ENCODE measurements around the gene MAGI3.
"Not testable (repeated sequence)": the region's sequence is repeated elsewhere in the genome, so short reads cannot be mapped to it uniquely, and the experiment has no call there.

MAGI3 gene

GRCh38 chr1:113692342-113692741 lies 302.0 kb downstream of the MAGI3 start:
- Histone ChIP-seq H3K4me1 (ENCODE audit: control insufficient read depth, insufficient read depth, low read length) (no peaks in the 10 kb centered on the region), H3K9me3 (ENCODE audit: control insufficient read depth, insufficient read depth, low read length) (no peaks in the 10 kb centered on the region), H3K9ac (ENCODE audit: low read depth, low read length) (no peak overlapping the region), H3K36me3 (ENCODE audit: control insufficient read depth, insufficient read depth, low read length) (peaks cover 3% of the 10 kb centered on the region), H3K27me3 (ENCODE audit: control insufficient read depth, insufficient read depth, low read length) (no peaks in the 10 kb centered on the region), H3K4me3 (ENCODE audit: low read depth, low read length) (no peak overlapping the region)

- peaks cover 3% of the 10 kb centered on the region for H3K36me3 ChIP-seq (ENCODE audit: control insufficient read depth, insufficient read depth, low read length)
- H3K9me3 ChIP-seq (ENCODE audit: control insufficient read depth, insufficient read depth, low read length), result no peaks in the 10 kb centered on the region
- no peaks in the 10 kb centered on the region for H3K27me3 ChIP-seq (ENCODE audit: control insufficient read depth, insufficient read depth, low read length)
- no peak overlapping the region for H3K9ac ChIP-seq (ENCODE audit: low read depth, low read length)
- no peaks in the 10 kb centered on the region for H3K4me1 ChIP-seq (ENCODE audit: control insufficient read depth, insufficient read depth, low read length)
- no peak overlapping the region for H3K4me3 ChIP-seq (ENCODE audit: low read depth, low read length)
Observed at GRCh38 chr1:113692824-113693431, 302.6 kb downstream of the MAGI3 start.

GRCh38 chr1:113694910-113695309 lies 304.6 kb downstream of the MAGI3 start:
- H3K36me3 ChIP-seq (ENCODE audit: control insufficient read depth, insufficient read depth, low read length), result no peaks in the 10 kb centered on the region
- H3K9me3 ChIP-seq (ENCODE audit: control insufficient read depth, insufficient read depth, low read length), result no peaks in the 10 kb centered on the region
- H3K4me3 ChIP-seq (ENCODE audit: low read depth, low read length), result no peak overlapping the region
- no peaks in the 10 kb centered on the region for H3K4me1 ChIP-seq (ENCODE audit: control insufficient read depth, insufficient read depth, low read length)
- no peaks in the 10 kb centered on the region for H3K27me3 ChIP-seq (ENCODE audit: control insufficient read depth, insufficient read depth, low read length)
- no peak overlapping the region for H3K9ac ChIP-seq (ENCODE audit: low read depth, low read length)

GRCh38 chr1:113701429-113701828 lies 311.1 kb downstream of the MAGI3 start:
- Histone ChIP-seq H3K9me3 (ENCODE audit: control insufficient read depth, insufficient read depth, low read length) (no peaks in the 10 kb centered on the region), H3K4me3 (ENCODE audit: low read depth, low read length) (no peak overlapping the region), H3K4me1 (ENCODE audit: control insufficient read depth, insufficient read depth, low read length) (peaks cover 4% of the 10 kb centered on the region), H3K27me3 (ENCODE audit: control insufficient read depth, insufficient read depth, low read length) (no peaks in the 10 kb centered on the region), H3K9ac (ENCODE audit: low read depth, low read length) (no peak overlapping the region), H3K36me3 (ENCODE audit: control insufficient read depth, insufficient read depth, low read length) (no peaks in the 10 kb centered on the region)

- Histone ChIP-seq H3K36me3 (ENCODE audit: control insufficient read depth, insufficient read depth, low read length) (peaks cover 8% of the 10 kb centered on the region), H3K27me3 (ENCODE audit: control insufficient read depth, insufficient read depth, low read length) (no peaks in the 10 kb centered on the region), H3K9ac (ENCODE audit: low read depth, low read length) (no peak overlapping the region), H3K9me3 (ENCODE audit: control insufficient read depth, insufficient read depth, low read length) (no peaks in the 10 kb centered on the region), H3K4me3 (ENCODE audit: low read depth, low read length) (no peak overlapping the region), H3K4me1 (ENCODE audit: control insufficient read depth, insufficient read depth, low read length) (no peaks in the 10 kb centered on the region)
Observed at GRCh38 chr1:113714606-113715269, 324.4 kb downstream of the MAGI3 start.

GRCh38 chr1:113717506-113717905 lies 327.2 kb downstream of the MAGI3 start:
- H3K27me3 ChIP-seq (ENCODE audit: control insufficient read depth, insufficient read depth, low read length); H3K9ac ChIP-seq (ENCODE audit: low read depth, low read length); H3K4me3 ChIP-seq (ENCODE audit: low read depth, low read length); H3K36me3 ChIP-seq (ENCODE audit: control insufficient read depth, insufficient read depth, low read length); H3K9me3 ChIP-seq (ENCODE audit: control insufficient read depth, insufficient read depth, low read length); H3K4me1 ChIP-seq (ENCODE audit: control insufficient read depth, insufficient read depth, low read length): not testable (repeated sequence)

- not testable (repeated sequence) for H3K27me3 ChIP-seq (ENCODE audit: control insufficient read depth, insufficient read depth, low read length); H3K4me3 ChIP-seq (ENCODE audit: low read depth, low read length); H3K4me1 ChIP-seq (ENCODE audit: control insufficient read depth, insufficient read depth, low read length); H3K9ac ChIP-seq (ENCODE audit: low read depth, low read length); H3K9me3 ChIP-seq (ENCODE audit: control insufficient read depth, insufficient read depth, low read length); H3K36me3 ChIP-seq (ENCODE audit: control insufficient read depth, insufficient read depth, low read length)
Observed at GRCh38 chr1:113718621-113719020, 328.3 kb downstream of the MAGI3 start.

GRCh38 chr1:113721010-113721409 lies 330.7 kb downstream of the MAGI3 start:
- Histone ChIP-seq H3K27me3 (ENCODE audit: control insufficient read depth, insufficient read depth, low read length) (no peaks in the 10 kb centered on the region), H3K4me1 (ENCODE audit: control insufficient read depth, insufficient read depth, low read length) (no peaks in the 10 kb centered on the region), H3K9ac (ENCODE audit: low read depth, low read length) (no peak overlapping the region), H3K9me3 (ENCODE audit: control insufficient read depth, insufficient read depth, low read length) (peaks cover 5% of the 10 kb centered on the region), H3K36me3 (ENCODE audit: control insufficient read depth, insufficient read depth, low read length) (peaks cover 8% of the 10 kb centered on the region), H3K4me3 (ENCODE audit: low read depth, low read length) (no peak overlapping the region)

- H3K9ac ChIP-seq (ENCODE audit: low read depth, low read length), result no peak overlapping the region
- H3K36me3 ChIP-seq (ENCODE audit: control insufficient read depth, insufficient read depth, low read length), result no peaks in the 10 kb centered on the region
- H3K4me1 ChIP-seq (ENCODE audit: control insufficient read depth, insufficient read depth, low read length), result no peaks in the 10 kb centered on the region
- no peaks in the 10 kb centered on the region for H3K27me3 ChIP-seq (ENCODE audit: control insufficient read depth, insufficient read depth, low read length)
- H3K4me3 ChIP-seq (ENCODE audit: low read depth, low read length), result no peak overlapping the region
- H3K9me3 ChIP-seq (ENCODE audit: control insufficient read depth, insufficient read depth, low read length), result no peaks in the 10 kb centered on the region
Observed at GRCh38 chr1:113732802-113733201, 342.5 kb downstream of the MAGI3 start.

- Histone ChIP-seq H3K4me1 (ENCODE audit: control insufficient read depth, insufficient read depth, low read length) (no peaks in the 10 kb centered on the region), H3K27me3 (ENCODE audit: control insufficient read depth, insufficient read depth, low read length) (no peaks in the 10 kb centered on the region), H3K9me3 (ENCODE audit: control insufficient read depth, insufficient read depth, low read length) (no peaks in the 10 kb centered on the region), H3K36me3 (ENCODE audit: control insufficient read depth, insufficient read depth, low read length) (no peaks in the 10 kb centered on the region), H3K9ac (ENCODE audit: low read depth, low read length) (no peak overlapping the region), H3K4me3 (ENCODE audit: low read depth, low read length) (no peak overlapping the region)
Observed at GRCh38 chr1:113734357-113735055, 344.2 kb downstream of the MAGI3 start.

All from iPS-15b (cell line).